Thyroid gland (tissue), 4 donors: ENCODE results near the gene ETS1.

Experiments used
- POLR2A ChIP-seq, 2 donors: fragments of 450-650 bp; IDR thresholded peaks; one replicate each; pipeline ENCODE4 v1.6.1; 2017; ENCODE audit warnings: antibody characterized with exemption in 2 of 2, mild to moderate bottlenecking in 2 of 2, moderate library complexity in 1 of 2
- TF ChIP-seq, protein P1 (sequence below), 6 experiments: fragments of 200-600 bp in 3 of 6; fragments of 450-650 bp in 3 of 6; sonication (generic) in 3 of 6; IDR thresholded peaks; one replicate each; pipeline ENCODE4 v1.5.1; 2016 to 2019; ENCODE audit warnings: antibody characterized with exemption in 6 of 6, mild to moderate bottlenecking in 2 of 6, inconsistent platforms in 1 of 6, moderate library complexity in 1 of 6

DNA sequence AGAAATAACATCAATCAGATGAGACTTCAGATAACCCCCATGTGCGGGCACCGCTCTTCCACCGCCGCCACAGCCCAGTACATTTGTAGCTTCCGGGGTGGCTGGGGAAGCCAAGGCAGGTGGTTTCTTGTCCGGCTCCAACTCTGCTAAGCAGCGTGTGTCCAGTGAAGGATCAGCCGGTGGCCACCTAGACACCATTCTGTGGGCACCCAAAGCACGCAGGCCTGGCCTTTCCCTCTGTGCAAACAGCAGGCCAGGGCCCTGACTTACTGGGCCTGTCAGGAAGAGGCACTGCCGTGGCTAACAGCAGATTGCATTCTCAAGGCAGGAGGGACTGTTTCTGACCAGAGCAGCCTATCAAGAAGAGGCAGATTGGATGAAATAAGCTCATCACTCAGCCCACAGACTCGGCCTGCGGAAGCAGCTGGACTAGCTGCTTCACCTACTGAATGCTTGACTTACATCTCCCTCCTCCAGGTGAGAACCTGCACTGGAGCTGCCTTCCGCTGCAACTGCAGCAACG lies 74.8 kb downstream of the ETS1 start:
- TF ChIP-seq, protein P1, sequence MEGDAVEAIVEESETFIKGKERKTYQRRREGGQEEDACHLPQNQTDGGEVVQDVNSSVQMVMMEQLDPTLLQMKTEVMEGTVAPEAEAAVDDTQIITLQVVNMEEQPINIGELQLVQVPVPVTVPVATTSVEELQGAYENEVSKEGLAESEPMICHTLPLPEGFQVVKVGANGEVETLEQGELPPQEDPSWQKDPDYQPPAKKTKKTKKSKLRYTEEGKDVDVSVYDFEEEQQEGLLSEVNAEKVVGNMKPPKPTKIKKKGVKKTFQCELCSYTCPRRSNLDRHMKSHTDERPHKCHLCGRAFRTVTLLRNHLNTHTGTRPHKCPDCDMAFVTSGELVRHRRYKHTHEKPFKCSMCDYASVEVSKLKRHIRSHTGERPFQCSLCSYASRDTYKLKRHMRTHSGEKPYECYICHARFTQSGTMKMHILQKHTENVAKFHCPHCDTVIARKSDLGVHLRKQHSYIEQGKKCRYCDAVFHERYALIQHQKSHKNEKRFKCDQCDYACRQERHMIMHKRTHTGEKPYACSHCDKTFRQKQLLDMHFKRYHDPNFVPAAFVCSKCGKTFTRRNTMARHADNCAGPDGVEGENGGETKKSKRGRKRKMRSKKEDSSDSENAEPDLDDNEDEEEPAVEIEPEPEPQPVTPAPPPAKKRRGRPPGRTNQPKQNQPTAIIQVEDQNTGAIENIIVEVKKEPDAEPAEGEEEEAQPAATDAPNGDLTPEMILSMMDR (IDR thresholded peaks at IDR 0.05), result no peak
- TF ChIP-seq POLR2A (IDR thresholded peaks at IDR 0.05), result no peak
